HEK293 (cell line): ENCODE data around the gene ALDOA.

Source experiments
- HOXA7 ChIP-seq: sonication (generic); formaldehyde crosslinking; IDR thresholded peaks from 2 replicates; pipeline ENCODE4 v1.8.1; 2022; ENCODE audit warnings: missing genetic modification reagents, borderline replicate concordance
- KLF1 ChIP-seq: fragments of 450-650 bp; formaldehyde crosslinking; IDR thresholded peaks from 2 replicates; pipeline ENCODE4 v1.5.1; 2016; ENCODE audit warnings: missing biosample characterization, missing genetic modification characterization
- KLF16 ChIP-seq: fragments of 450-650 bp; formaldehyde crosslinking; IDR thresholded peaks from 2 replicates; pipeline ENCODE4 v1.5.1; 2017; ENCODE audit warnings: missing biosample characterization, missing genetic modification characterization
- KLF7 ChIP-seq: fragments of 450-650 bp; formaldehyde crosslinking; IDR thresholded peaks from 2 replicates; pipeline ENCODE4 v1.5.1; 2016; ENCODE audit warnings: missing biosample characterization, missing genetic modification characterization, borderline replicate concordance
- RBAK ChIP-seq: fragments of 450-650 bp; formaldehyde crosslinking; IDR thresholded peaks from 2 replicates; pipeline ENCODE4 v1.5.1; 2016; ENCODE audit warnings: missing biosample characterization, missing genetic modification characterization
- ZBTB20 ChIP-seq: fragments of 450-650 bp; formaldehyde crosslinking; IDR thresholded peaks from 2 replicates; pipeline ENCODE4 v1.5.1; 2016; ENCODE audit warnings: missing biosample characterization, missing genetic modification characterization
- ZFP69B ChIP-seq: fragments of 450-650 bp; formaldehyde crosslinking; IDR thresholded peaks from 2 replicates; pipeline ENCODE4 v1.5.1; 2016; ENCODE audit warnings: missing biosample characterization, missing genetic modification characterization
- ZNF114 ChIP-seq: fragments of 450-650 bp; formaldehyde crosslinking; IDR thresholded peaks from 2 replicates; pipeline ENCODE4 v1.5.0; 2017; ENCODE audit warnings: missing biosample characterization, missing genetic modification characterization
- ZNF140 ChIP-seq: fragments of 450-650 bp; formaldehyde crosslinking; IDR thresholded peaks from 2 replicates; pipeline ENCODE4 v1.5.1; 2016; ENCODE audit warnings: missing biosample characterization, missing genetic modification characterization
- ZNF175 ChIP-seq: fragments of 450-650 bp; formaldehyde crosslinking; IDR thresholded peaks from 2 replicates; pipeline ENCODE4 v1.5.1; 2016; ENCODE audit warnings: missing biosample characterization, missing genetic modification characterization
- ZNF202 ChIP-seq: fragments of 450-650 bp; formaldehyde crosslinking; IDR thresholded peaks from 2 replicates; pipeline ENCODE4 v1.5.1; 2016; ENCODE audit warnings: missing biosample characterization, missing genetic modification characterization, borderline replicate concordance
- ZNF24 ChIP-seq: fragments of 450-650 bp; formaldehyde crosslinking; IDR thresholded peaks from 2 replicates; pipeline ENCODE4 v1.5.1; 2016; ENCODE audit warnings: missing biosample characterization, missing genetic modification characterization
- ZNF266 ChIP-seq: fragments of 450-650 bp; formaldehyde crosslinking; IDR thresholded peaks from 2 replicates; pipeline ENCODE4 v1.5.1; 2016; ENCODE audit warnings: missing biosample characterization, missing genetic modification characterization, low read depth
- ZNF292 ChIP-seq: fragments of 450-650 bp; formaldehyde crosslinking; IDR thresholded peaks from 2 replicates; pipeline ENCODE4 v1.5.1; 2016; ENCODE audit warnings: low read depth, missing biosample characterization, missing genetic modification characterization, borderline replicate concordance
- ZNF341 ChIP-seq: fragments of 450-650 bp; formaldehyde crosslinking; IDR thresholded peaks from 2 replicates; pipeline ENCODE4; 2016; ENCODE audit warnings: low read depth, missing biosample characterization, missing genetic modification characterization
- ZNF391 ChIP-seq: fragments of 450-650 bp; formaldehyde crosslinking; IDR thresholded peaks from 2 replicates; pipeline ENCODE4 v1.5.1; 2016; ENCODE audit warnings: low read depth, missing biosample characterization, missing genetic modification characterization, borderline replicate concordance
- ZNF48 ChIP-seq: fragments of 450-650 bp; formaldehyde crosslinking; IDR thresholded peaks from 2 replicates; pipeline ENCODE4 v1.5.1; 2016; ENCODE audit warnings: missing biosample characterization, missing genetic modification characterization
- ZNF548 ChIP-seq: fragments of 450-650 bp; formaldehyde crosslinking; IDR thresholded peaks from 2 replicates; pipeline ENCODE4 v1.5.1; 2016; ENCODE audit warnings: missing biosample characterization, missing genetic modification characterization
- ZNF610 ChIP-seq: fragments of 450-650 bp; formaldehyde crosslinking; IDR thresholded peaks from 2 replicates; pipeline ENCODE4 v1.5.1; 2016; ENCODE audit warnings: missing biosample characterization, missing genetic modification characterization, borderline replicate concordance
- ZNF624 ChIP-seq: fragments of 450-650 bp; formaldehyde crosslinking; IDR thresholded peaks from 2 replicates; pipeline ENCODE4 v1.5.1; 2017; ENCODE audit warnings: missing biosample characterization, missing genetic modification characterization
- ZNF626 ChIP-seq: fragments of 450-650 bp; sonication (Bioruptor Pico); formaldehyde crosslinking; IDR thresholded peaks from 2 replicates; pipeline ENCODE4 v1.5.1; 2018; ENCODE audit warnings: missing biosample characterization, missing genetic modification characterization, inconsistent platforms
- ZNF654 ChIP-seq: fragments of 450-650 bp; formaldehyde crosslinking; IDR thresholded peaks from 2 replicates; pipeline ENCODE4 v1.5.1; 2016; ENCODE audit warnings: low read depth, missing biosample characterization, missing genetic modification characterization
- ZNF707 ChIP-seq: fragments of 450-650 bp; formaldehyde crosslinking; IDR thresholded peaks from 2 replicates; pipeline ENCODE4 v1.5.1; 2016; ENCODE audit warnings: missing biosample characterization, missing genetic modification characterization
- ZNF768 ChIP-seq: fragments of 450-650 bp; formaldehyde crosslinking; IDR thresholded peaks from 2 replicates; pipeline ENCODE4 v1.5.1; 2018; ENCODE audit warnings: missing biosample characterization, mild to moderate bottlenecking, missing genetic modification characterization
- ZNF830 ChIP-seq: fragments of 450-650 bp; IDR thresholded peaks from 2 replicates; pipeline ENCODE4 v1.5.0; 2018; ENCODE audit warnings: missing biosample characterization, missing genetic modification characterization, low read depth, mild to moderate bottlenecking, moderate library complexity
- TF ChIP-seq, protein P1 (sequence below): fragments of 450-650 bp; formaldehyde crosslinking; conservative IDR thresholded peaks from 2 replicates; pipeline ENCODE4 v1.5.1; 2016; ENCODE audit warnings: low read depth, missing biosample characterization, missing genetic modification characterization
- TF ChIP-seq, protein P2 (sequence below): fragments of 450-650 bp; formaldehyde crosslinking; IDR thresholded peaks from 2 replicates; pipeline ENCODE4 v1.5.1; 2016; ENCODE audit warnings: missing biosample characterization, missing genetic modification characterization
- TF ChIP-seq, protein P3 (sequence below): fragments of 450-650 bp; formaldehyde crosslinking; IDR thresholded peaks from 2 replicates; pipeline ENCODE4 v1.5.1; 2016; ENCODE audit warnings: missing biosample characterization, missing genetic modification characterization
- TF ChIP-seq, protein P4 (sequence below): fragments of 450-650 bp; formaldehyde crosslinking; conservative IDR thresholded peaks from 2 replicates; pipeline ENCODE4 v1.5.1; 2016; ENCODE audit warnings: low read depth, missing biosample characterization, missing genetic modification characterization

ALDOA gene

DNA sequence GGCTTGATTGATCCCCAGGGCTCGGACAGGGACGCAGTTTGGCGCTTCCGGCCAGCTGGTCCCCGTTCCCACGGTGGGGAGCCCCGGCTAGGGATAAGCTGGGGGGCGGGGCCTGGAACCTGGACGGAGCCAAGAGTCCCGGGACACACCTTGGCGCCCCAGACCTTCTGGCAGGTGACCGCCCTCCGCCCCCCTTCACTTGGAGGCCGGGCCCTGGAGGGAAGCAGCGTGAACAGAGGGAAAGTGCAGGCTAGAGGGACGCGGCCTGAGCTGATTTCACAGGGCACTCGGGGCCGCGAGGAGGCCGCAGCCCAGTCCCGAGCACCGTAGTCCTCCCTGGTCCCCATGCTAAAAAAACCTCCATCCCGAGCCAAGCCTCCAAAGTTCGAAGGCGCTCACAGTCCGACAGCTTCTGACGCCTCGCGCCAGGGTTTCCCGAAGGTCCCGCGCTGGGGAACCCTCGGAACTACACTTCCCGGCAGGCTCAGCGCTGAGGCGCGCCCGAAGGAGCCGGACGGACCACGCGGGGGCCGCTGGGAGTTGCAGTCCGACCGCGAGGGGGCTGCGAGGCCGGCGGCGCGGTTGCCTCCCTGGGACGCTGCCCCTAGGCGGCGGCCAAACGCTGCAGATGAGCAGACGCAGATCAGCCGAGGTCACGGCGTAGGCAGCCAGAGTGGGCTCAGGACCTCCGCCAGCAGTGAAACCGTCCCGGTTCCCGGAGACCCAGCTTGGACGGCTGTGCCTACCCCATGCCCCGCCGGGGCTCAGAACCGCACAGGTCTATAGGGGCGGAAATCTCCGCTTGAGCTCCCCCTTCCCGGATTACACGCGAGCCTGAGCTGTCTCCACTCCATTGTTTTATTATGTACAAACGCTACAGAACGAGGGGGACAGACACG is 26.2 kb downstream of the ALDOA start, which contains the start of gene TBX6 (continued):
- TF ChIP-seq ZNF610 (tag by site-specific recombination), result no peak; the same call in 1 of the 2 replicates
- no peak for TF ChIP-seq ZNF175 (tag by site-specific recombination)
- no peak for TF ChIP-seq ZNF114 (tag by site-specific recombination)
- TF ChIP-seq ZNF48 (tag by site-specific recombination), result no peak
- no peak for TF ChIP-seq ZNF768
- TF ChIP-seq, protein P1, sequence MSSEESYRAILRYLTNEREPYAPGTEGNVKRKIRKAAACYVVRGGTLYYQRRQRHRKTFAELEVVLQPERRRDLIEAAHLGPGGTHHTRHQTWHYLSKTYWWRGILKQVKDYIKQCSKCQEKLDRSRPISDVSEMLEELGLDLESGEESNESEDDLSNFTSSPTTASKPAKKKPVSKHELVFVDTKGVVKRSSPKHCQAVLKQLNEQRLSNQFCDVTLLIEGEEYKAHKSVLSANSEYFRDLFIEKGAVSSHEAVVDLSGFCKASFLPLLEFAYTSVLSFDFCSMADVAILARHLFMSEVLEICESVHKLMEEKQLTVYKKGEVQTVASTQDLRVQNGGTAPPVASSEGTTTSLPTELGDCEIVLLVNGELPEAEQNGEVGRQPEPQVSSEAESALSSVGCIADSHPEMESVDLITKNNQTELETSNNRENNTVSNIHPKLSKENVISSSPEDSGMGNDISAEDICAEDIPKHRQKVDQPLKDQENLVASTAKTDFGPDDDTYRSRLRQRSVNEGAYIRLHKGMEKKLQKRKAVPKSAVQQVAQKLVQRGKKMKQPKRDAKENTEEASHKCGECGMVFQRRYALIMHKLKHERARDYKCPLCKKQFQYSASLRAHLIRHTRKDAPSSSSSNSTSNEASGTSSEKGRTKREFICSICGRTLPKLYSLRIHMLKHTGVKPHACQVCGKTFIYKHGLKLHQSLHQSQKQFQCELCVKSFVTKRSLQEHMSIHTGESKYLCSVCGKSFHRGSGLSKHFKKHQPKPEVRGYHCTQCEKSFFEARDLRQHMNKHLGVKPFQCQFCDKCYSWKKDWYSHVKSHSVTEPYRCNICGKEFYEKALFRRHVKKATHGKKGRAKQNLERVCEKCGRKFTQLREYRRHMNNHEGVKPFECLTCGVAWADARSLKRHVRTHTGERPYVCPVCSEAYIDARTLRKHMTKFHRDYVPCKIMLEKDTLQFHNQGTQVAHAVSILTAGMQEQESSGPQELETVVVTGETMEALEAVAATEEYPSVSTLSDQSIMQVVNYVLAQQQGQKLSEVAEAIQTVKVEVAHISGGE, result peak; percentile 61
- no peak for TF ChIP-seq HOXA7 (CRISPR knock-in tag)
- no peak for TF ChIP-seq RBAK
- TF ChIP-seq ZNF140 (tag by site-specific recombination), result no peak
- TF ChIP-seq, protein P2, sequence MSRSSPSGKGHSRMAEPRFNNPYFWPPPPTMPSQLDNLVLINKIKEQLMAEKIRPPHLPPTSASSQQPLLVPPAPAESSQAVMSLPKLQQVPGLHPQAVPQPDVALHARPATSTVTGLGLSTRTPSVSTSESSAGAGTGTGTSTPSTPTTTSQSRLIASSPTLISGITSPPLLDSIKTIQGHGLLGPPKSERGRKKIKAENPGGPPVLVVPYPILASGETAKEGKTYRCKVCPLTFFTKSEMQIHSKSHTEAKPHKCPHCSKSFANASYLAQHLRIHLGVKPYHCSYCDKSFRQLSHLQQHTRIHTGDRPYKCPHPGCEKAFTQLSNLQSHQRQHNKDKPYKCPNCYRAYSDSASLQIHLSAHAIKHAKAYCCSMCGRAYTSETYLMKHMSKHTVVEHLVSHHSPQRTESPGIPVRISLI (tag by site-specific recombination), result no peak
- TF ChIP-seq KLF7 (tag by site-specific recombination), result 0 out of 2 replicates have a peak, but pooled peaks have one; percentile 27
- TF ChIP-seq ZNF292 (tag by site-specific recombination), result no peak
- no peak for TF ChIP-seq ZFP69B (tag by site-specific recombination)
- TF ChIP-seq ZNF391 (tag by site-specific recombination), result no peak; the same call in 1 of the 2 replicates
- no peak for TF ChIP-seq ZNF830 (tag by site-specific recombination)
- no peak for TF ChIP-seq KLF1
- TF ChIP-seq ZNF707 (tag by site-specific recombination), result no peak
- no peak for TF ChIP-seq ZNF626 (tag by site-specific recombination)
- TF ChIP-seq ZNF548 (tag by site-specific recombination), result no peak
- TF ChIP-seq, protein P3, sequence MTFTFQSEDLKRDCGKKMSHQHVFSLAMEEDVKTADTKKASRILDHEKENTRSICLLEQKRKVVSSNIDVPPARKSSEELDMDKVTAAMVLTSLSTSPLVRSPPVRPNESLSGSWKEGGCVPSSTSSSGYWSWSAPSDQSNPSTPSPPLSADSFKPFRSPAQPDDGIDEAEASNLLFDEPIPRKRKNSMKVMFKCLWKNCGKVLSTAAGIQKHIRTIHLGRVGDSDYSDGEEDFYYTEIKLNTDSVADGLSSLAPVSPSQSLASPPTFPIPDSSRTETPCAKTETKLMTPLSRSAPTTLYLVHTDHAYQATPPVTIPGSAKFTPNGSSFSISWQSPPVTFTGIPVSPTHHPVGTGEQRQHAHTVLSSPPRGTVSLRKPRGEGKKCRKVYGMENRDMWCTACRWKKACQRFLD (tag by site-specific recombination), result no peak
- TF ChIP-seq, protein P4, sequence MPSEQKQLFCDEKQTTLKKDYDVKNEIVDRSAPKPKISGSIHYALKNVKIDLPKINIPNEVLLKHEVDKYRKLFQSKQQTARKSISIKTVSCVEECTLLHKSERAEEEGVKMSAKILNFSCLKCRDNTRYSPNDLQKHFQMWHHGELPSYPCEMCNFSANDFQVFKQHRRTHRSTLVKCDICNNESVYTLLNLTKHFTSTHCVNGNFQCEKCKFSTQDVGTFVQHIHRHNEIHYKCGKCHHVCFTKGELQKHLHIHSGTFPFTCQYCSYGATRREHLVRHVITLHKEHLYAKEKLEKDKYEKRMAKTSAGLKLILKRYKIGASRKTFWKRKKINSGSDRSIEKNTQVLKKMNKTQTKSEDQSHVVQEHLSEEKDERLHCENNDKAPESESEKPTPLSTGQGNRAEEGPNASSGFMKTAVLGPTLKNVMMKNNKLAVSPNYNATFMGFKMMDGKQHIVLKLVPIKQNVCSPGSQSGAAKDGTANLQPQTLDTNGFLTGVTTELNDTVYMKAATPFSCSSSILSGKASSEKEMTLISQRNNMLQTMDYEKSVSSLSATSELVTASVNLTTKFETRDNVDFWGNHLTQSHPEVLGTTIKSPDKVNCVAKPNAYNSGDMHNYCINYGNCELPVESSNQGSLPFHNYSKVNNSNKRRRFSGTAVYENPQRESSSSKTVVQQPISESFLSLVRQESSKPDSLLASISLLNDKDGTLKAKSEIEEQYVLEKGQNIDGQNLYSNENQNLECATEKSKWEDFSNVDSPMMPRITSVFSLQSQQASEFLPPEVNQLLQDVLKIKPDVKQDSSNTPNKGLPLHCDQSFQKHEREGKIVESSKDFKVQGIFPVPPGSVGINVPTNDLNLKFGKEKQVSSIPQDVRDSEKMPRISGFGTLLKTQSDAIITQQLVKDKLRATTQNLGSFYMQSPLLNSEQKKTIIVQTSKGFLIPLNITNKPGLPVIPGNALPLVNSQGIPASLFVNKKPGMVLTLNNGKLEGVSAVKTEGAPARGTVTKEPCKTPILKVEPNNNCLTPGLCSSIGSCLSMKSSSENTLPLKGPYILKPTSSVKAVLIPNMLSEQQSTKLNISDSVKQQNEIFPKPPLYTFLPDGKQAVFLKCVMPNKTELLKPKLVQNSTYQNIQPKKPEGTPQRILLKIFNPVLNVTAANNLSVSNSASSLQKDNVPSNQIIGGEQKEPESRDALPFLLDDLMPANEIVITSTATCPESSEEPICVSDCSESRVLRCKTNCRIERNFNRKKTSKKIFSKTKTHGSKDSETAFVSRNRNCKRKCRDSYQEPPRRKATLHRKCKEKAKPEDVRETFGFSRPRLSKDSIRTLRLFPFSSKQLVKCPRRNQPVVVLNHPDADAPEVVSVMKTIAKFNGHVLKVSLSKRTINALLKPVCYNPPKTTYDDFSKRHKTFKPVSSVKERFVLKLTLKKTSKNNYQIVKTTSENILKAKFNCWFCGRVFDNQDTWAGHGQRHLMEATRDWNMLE (tag by site-specific recombination), result 0 out of 2 replicates have a peak, but pooled peaks have one; percentile 12
- TF ChIP-seq ZNF202, result no peak
- TF ChIP-seq ZNF24 (tag by site-specific recombination), result no peak
- peak; percentile 63; the same call in 1 of the 2 replicates for TF ChIP-seq ZNF341 (tag by site-specific recombination)
- peak; percentile 58 for TF ChIP-seq ZNF654 (tag by site-specific recombination)
- no peak for TF ChIP-seq ZNF266 (tag by site-specific recombination)
- no peak for TF ChIP-seq ZNF624 (tag by site-specific recombination)
- TF ChIP-seq KLF16 (tag by site-specific recombination), result peak; percentile 55; the same call in 1 of the 2 replicates
- TF ChIP-seq ZBTB20 (tag by site-specific recombination), result peak; percentile 73
